Neural progenitor cell (in vitro differentiated cells): Measurements from ENCODE around the gene AP1B1. TPM values are rescaled to one million over a fixed set of nuclear protein-coding genes. Genes with fewer than 3 reads are reported as not detected.

Source experiments
- DNase-seq: peaks from one replicate; pipeline ENCODE4 v3.0.0-alpha.2; 2016; ENCODE audit warnings: low spot score
- H2AFZ ChIP-seq: fragments of 200-600 bp; sonication (generic); replicated peaks from 2 replicates; pipeline ENCODE4 v1.6.1; 2016; ENCODE audit warnings: antibody characterized with exemption
- H3F3A ChIP-seq: fragments of 200-600 bp; sonication (generic); 2 replicates; pipeline ENCODE4 v1.6.1; 2016; ENCODE audit warnings: antibody characterized with exemption, low read depth
- H3K27ac ChIP-seq: fragments of 200-600 bp; sonication (generic); 2 replicates; pipeline ENCODE4 v1.5.1; 2016; ENCODE audit warnings: mild to moderate bottlenecking
- H3K27me3 ChIP-seq: fragments of 200-600 bp; sonication (generic); 2 replicates; pipeline ENCODE4 v1.6.1; 2016; ENCODE audit warnings: mild to moderate bottlenecking, moderate library complexity
- H3K36me3 ChIP-seq: fragments of 200-600 bp; sonication (generic); 2 replicates; pipeline ENCODE4 v1.5.1; 2016
- H3K4me1 ChIP-seq: fragments of 200-600 bp; sonication (generic); 2 replicates; pipeline ENCODE4 v1.6.1; 2016; ENCODE audit warnings: mixed run types
- H3K4me2 ChIP-seq: fragments of 200-600 bp; sonication (generic); 2 replicates; pipeline ENCODE4 v1.6.1; 2016
- H3K4me3 ChIP-seq: fragments of 200-600 bp; sonication (generic); 2 replicates; pipeline ENCODE4 v1.5.1; 2016
- H3K79me2 ChIP-seq: fragments of 200-600 bp; sonication (generic); 2 replicates; pipeline ENCODE4 v1.6.1; 2016; ENCODE audit warnings: low read depth
- H3K9ac ChIP-seq: fragments of 200-600 bp; sonication (generic); 2 replicates; pipeline ENCODE4 v1.6.1; 2016
- H3K9me3 ChIP-seq: fragments of 200-600 bp; sonication (generic); 2 replicates; pipeline ENCODE4 v1.5.1; 2016; ENCODE audit warnings: low read depth
- H4K20me1 ChIP-seq: fragments of 200-600 bp; sonication (generic); 2 replicates; pipeline ENCODE4 v1.6.1; 2016; ENCODE audit warnings: low read depth
- H3K27ac Mint-ChIP-seq: 3 replicates; pipeline ENCODE4 v1.8.0; 2021; ENCODE audit warnings: mixed read lengths
- H3K27me3 Mint-ChIP-seq: 2 replicates; pipeline ENCODE4 v1.8.0; 2022; ENCODE audit warnings: low read depth, mild to moderate bottlenecking, inconsistent platforms, moderate library complexity, mixed read lengths; ENCODE audit not compliant: insufficient read depth
- H3K36me3 Mint-ChIP-seq: 3 replicates; pipeline ENCODE4 v1.8.0; 2021; ENCODE audit warnings: mixed read lengths
- H3K4me1 Mint-ChIP-seq: 3 replicates; pipeline ENCODE4 v1.8.0; 2021; ENCODE audit warnings: mixed read lengths
- H3K4me3 Mint-ChIP-seq: 3 replicates; pipeline ENCODE4 v1.8.0; 2021; ENCODE audit warnings: mild to moderate bottlenecking, moderate library complexity, mixed read lengths
- H3K9me3 Mint-ChIP-seq: 3 replicates; pipeline ENCODE4 v1.8.0; 2020; ENCODE audit warnings: mixed read lengths
- CTCF ChIP-seq: fragments of 200-600 bp; sonication (generic); IDR thresholded peaks from 2 replicates; pipeline ENCODE4 v1.5.1; 2017; ENCODE audit warnings: antibody characterized with exemption, mild to moderate bottlenecking
- EZH2 ChIP-seq: fragments of 200-600 bp; sonication (generic); IDR thresholded peaks from 2 replicates; pipeline ENCODE4 v1.6.1; 2017; ENCODE audit warnings: antibody characterized with exemption, mild to moderate bottlenecking, moderate library complexity
- EZH2phosphoT487 ChIP-seq: fragments of 200-600 bp; sonication (generic); IDR thresholded peaks from 2 replicates; pipeline ENCODE4 v1.6.1; 2017; ENCODE audit warnings: antibody characterized with exemption
- total RNA-seq: library from RNA; depleted of rRNA; stranded (reverse); fragments of >200 nt; gene quantifications from 2 replicates; pipeline ENCODE4 v1.2.3, GENCODE V29; 2015; ENCODE audit warnings: low replicate concordance

Gene AP1B1
- total RNA-seq, 1 donor from 2014 or later = 34.7 TPM

- no peaks in the 10 kb centered on the region for H3K36me3 ChIP-seq
- no peaks in the 10 kb centered on the region for H3K9me3 Mint-ChIP-seq
- H3K4me1 ChIP-seq = peaks cover 6% of the 10 kb centered on the region
- TF ChIP-seq CTCF = no peak
- no peak for TF ChIP-seq EZH2phosphoT487
- no peak for TF ChIP-seq EZH2
- no peak overlapping the region for H3K4me3 Mint-ChIP-seq
- H3K79me2 ChIP-seq = no peaks in the 10 kb centered on the region
- no peak overlapping the region for H2AFZ ChIP-seq
- H3K27ac Mint-ChIP-seq = no peak overlapping the region
- H3F3A ChIP-seq = no peaks in the 10 kb centered on the region
- no peaks in the 10 kb centered on the region for H3K9me3 ChIP-seq
- H3K4me3 ChIP-seq = no peak overlapping the region
- H3K4me1 Mint-ChIP-seq = peaks cover 9% of the 10 kb centered on the region
- H3K4me2 ChIP-seq = no peak overlapping the region
- no peak overlapping the region for H3K9ac ChIP-seq
- H3K36me3 Mint-ChIP-seq = peaks cover 21% of the 10 kb centered on the region
- no peak overlapping the region for H3K27ac ChIP-seq
- no peaks in the 10 kb centered on the region for H3K27me3 ChIP-seq
- peaks cover 5% of the 10 kb centered on the region for H3K27me3 Mint-ChIP-seq
- DNase-seq = no peak
- H4K20me1 ChIP-seq = peaks cover 7% of the 10 kb centered on the region
These were observed 37.3 kb downstream of the AP1B1 start for GRCh38 chr22:29351042-29351441.

- Histone ChIP-seq H3K4me3 (no peak overlapping the region), H3K79me2 (no peaks in the 10 kb centered on the region), H3K27ac (no peak overlapping the region), H3F3A (no peaks in the 10 kb centered on the region), H3K9me3 (no peaks in the 10 kb centered on the region), H2AFZ (no peak overlapping the region), H3K27me3 (no peaks in the 10 kb centered on the region), H3K9ac (no peak overlapping the region), H3K4me1 (peaks cover 6% of the 10 kb centered on the region), H3K36me3 (no peaks in the 10 kb centered on the region), H3K4me2 (no peak overlapping the region), H4K20me1 (peaks cover 9% of the 10 kb centered on the region)
- H3K4me3 Mint-ChIP-seq = no peak overlapping the region
- H3K4me1 Mint-ChIP-seq = peaks cover 9% of the 10 kb centered on the region
- peaks cover 19% of the 10 kb centered on the region for H3K36me3 Mint-ChIP-seq
- peaks cover 3% of the 10 kb centered on the region for H3K27me3 Mint-ChIP-seq
- TF ChIP-seq EZH2 (no peak), EZH2phosphoT487 (no peak), CTCF (no peak)
- DNase-seq = no peak
- no peaks in the 10 kb centered on the region for H3K9me3 Mint-ChIP-seq
- H3K27ac Mint-ChIP-seq = no peak overlapping the region
These were observed 39.4 kb downstream of the AP1B1 start for GRCh38 chr22:29348956-29349355.

- no peaks in the 10 kb centered on the region for H3K79me2 ChIP-seq
- TF ChIP-seq EZH2phosphoT487 (no peak), EZH2 (no peak), CTCF (no peak)
- no peaks in the 10 kb centered on the region for H3K36me3 ChIP-seq
- H3K9me3 ChIP-seq = no peaks in the 10 kb centered on the region
- Mint-ChIP-seq H3K36me3 (peaks cover 17% of the 10 kb centered on the region), H3K4me1 (peaks cover 10% of the 10 kb centered on the region), H3K27ac (no peak overlapping the region), H3K27me3 (peaks cover 4% of the 10 kb centered on the region), H3K9me3 (no peaks in the 10 kb centered on the region), H3K4me3 (no peak overlapping the region)
- H4K20me1 ChIP-seq = peaks cover 9% of the 10 kb centered on the region
- no peak overlapping the region for H3K4me3 ChIP-seq
- no peak overlapping the region for H3K27ac ChIP-seq
- no peak overlapping the region for H2AFZ ChIP-seq
- DNase-seq = no peak
- H3K4me1 ChIP-seq = peaks cover 6% of the 10 kb centered on the region
- no peaks in the 10 kb centered on the region for H3F3A ChIP-seq
- no peak overlapping the region for H3K9ac ChIP-seq
- no peak overlapping the region for H3K4me2 ChIP-seq
- no peaks in the 10 kb centered on the region for H3K27me3 ChIP-seq
These were observed 40.3 kb downstream of the AP1B1 start for GRCh38 chr22:29348041-29348440.
